GM18868 (cell line): ENCODE measurements around the gene HEY2.
A peak's percentile ranks its signal among the peaks of the same experiment; 100 is the strongest.

Experiments
- ATAC-seq: cut with Tn5 transposase; IDR thresholded peaks from one replicate; pipeline ENCODE4 v1.9.1; 2021; ENCODE audit warnings: mild to moderate bottlenecking, moderate library complexity; ENCODE audit not compliant: unreplicated experiment

The HEY2 gene

GRCh38 chr6:125742464-125743120 is 6.8 kb upstream of the HEY2 start:
- no peak for ATAC-seq

GRCh38 chr6:125743604-125744003 is 5.8 kb upstream of the HEY2 start:
- ATAC-seq = no peak

GRCh38 chr6:125745281-125746018 is 4.0 kb upstream of the HEY2 start:
- no peak for ATAC-seq

DNA sequence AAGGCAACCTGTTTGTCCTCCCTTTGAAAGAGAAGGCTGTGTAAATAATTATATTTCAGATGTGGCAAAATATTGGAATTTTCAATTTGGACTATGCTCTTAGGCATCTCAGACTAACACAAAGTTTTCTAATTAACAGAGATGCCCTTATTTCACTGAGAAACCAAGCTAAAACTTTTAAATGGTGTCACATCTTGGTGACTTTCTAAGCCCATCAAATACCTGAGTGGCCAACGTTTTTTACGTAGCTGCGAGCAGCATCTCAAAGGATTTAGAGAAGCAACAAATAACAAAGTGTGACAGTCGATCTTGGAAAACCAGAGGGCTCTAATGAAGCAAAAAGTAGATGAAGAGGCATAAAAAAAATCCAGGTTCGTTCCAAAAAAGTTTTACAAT is 3.4 kb upstream of the HEY2 start:
- ATAC-seq = no peak

- ATAC-seq = peak; percentile 54
Observed at GRCh38 chr6:125746731-125747588, 2.5 kb upstream of the HEY2 start.

DNA sequence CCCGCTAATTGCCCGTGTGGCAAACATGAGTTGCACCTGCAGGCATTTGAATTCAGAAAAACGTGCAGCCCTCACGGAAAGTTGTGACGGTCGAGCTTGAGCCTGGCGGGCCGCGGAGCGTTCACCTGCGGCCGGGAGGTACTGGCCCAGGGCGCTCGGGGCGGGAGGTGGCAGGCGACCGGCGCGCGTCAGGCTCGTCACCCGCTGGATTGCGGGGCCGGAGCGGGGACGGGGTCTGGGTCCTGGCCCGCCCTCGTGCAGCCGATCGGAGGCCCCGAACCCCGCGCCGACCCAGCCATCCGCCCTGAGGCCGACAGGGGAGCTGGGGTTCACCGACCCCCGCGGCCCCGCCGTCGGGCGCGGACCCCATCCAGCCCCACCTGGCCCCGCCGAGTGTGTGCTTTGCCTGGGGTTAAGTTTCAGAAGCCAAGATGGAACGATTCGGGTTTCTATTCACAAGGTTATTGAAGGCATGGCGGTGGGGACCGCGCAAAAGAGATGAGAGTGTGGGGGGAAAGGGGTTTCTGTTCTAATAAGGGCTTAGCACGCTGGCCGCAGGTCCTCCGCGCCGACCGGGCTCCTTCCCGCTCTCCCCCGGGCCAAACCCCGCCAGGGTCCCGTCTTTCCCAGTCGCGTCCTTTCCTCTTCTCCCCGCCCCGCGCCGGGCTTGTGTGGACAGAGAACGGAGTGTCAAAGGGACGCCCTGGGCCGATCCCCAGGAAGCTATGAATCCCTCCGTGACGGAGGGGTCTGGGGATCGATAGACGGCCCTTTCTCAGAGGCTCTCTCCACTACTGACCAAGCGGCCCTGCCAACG is 1.6 kb upstream of the HEY2 start:
- no peak for ATAC-seq

DNA sequence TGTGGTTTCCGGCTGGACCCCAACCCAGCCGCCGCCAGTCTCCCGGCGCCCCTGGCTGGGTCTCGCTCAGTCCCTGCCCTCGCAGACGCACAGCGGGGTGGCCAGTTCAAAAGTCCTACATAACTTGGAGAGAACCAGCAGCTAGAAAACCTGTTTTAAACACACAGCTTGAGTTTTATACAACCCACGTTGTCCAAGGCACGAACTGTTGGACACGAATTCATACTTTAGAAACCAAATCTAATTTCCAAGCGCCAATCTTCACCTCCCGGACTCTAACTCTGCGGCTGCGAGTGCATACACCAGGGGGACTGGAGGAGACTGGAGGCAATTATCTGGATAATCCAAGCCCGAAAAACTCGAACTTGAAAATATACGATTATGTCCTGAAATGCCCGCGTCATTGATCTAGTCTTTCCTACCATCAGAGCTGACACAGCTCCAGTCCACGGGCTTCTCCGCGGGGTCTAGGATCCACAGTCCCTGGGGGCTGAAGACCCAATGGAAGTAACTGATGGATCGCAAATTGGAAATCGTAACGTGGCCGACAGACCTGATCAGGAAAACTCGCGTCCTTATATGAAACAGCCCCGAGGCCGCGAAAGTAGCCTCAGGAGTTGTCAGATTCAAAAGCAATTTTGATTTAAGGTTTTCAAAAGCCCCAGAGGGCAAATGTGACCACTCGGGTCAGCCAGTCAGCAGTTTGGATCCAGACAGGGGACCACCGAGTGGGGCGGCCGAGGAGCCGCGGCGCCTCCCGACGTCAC is 843 bp upstream of the HEY2 start:
- no peak for ATAC-seq

GRCh38 chr6:125749865-125750691 is 646 bp downstream of the HEY2 start:
- ATAC-seq = no peak

- ATAC-seq = no peak
Observed at GRCh38 chr6:125750692-125751333, 1.4 kb downstream of the HEY2 start.

- ATAC-seq = no peak
Observed at GRCh38 chr6:125751334-125751916, 2.0 kb downstream of the HEY2 start.

DNA sequence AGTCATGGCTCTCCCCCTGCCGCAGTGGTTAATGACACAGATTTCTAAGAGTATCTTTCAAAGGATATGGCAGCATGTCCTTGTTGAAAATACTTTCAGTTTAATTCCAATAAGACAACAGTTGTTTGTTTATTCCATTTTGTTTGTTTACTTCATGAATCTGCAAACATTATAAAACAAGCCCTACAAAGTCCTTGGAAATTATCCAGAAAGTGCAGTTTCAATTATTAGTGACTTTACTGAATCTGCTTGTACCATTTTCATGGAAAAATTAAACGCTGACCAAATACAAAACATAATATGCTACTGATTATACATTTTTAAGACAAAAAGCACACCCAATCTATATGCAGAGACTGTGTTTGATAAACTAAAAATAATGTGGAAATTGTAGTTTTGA is 3.3 kb downstream of the HEY2 start:
- ATAC-seq = no peak

DNA sequence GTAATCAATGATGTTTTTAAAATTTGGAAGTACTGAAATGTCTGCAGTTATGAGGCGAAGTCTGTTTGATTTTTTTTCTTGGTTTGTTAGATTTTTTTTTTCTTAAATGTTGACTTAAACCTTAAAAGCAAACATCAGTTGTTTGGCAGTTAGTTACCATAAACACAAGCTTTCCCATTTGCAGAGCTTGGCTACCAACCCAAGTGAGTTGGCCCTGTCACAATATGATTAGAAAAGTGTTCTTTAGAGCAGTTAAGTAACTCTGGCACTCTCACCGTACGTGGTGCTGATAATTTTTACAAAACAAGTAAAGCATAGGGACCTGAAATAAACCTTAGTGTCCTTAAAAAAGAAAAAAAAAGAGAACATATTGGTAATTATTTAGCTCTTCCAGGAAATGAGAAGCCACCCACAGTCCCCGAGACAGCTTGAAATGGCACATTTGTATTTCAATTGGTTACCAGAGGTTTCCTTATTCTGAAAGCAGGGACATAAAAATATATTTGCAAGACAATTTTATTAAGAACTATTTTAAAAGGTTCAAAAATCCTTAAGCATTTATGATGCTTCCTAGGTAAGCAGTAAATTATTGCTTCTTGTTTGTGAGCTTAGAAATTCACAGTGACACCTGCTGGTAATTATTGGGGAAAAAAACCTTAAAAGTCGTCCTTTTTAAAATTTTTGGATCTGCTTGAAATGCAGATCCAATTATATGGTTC is 3.9 kb downstream of the HEY2 start:
- ATAC-seq = no peak

GRCh38 chr6:125753937-125754259 is 4.5 kb downstream of the HEY2 start:
- no peak for ATAC-seq

GRCh38 chr6:125754566-125754965 is 5.1 kb downstream of the HEY2 start:
- ATAC-seq = no peak

- no peak for ATAC-seq
Observed at GRCh38 chr6:125759184-125759902, 9.9 kb downstream of the HEY2 start.

- no peak for ATAC-seq
Observed at GRCh38 chr6:125759959-125760457, 10.6 kb downstream of the HEY2 start.

GRCh38 chr6:125764121-125764671 is 14.8 kb downstream of the HEY2 start:
- ATAC-seq = no peak
